ENCODE data around the gene CCDC127. TPM values are rescaled to one million over a fixed set of nuclear protein-coding genes. Genes with fewer than 3 reads are reported as not detected.

Gene CCDC127
- total RNA-seq, 2 experiments from 2014 or later, result 5.3 to 6.8 TPM

DNA sequence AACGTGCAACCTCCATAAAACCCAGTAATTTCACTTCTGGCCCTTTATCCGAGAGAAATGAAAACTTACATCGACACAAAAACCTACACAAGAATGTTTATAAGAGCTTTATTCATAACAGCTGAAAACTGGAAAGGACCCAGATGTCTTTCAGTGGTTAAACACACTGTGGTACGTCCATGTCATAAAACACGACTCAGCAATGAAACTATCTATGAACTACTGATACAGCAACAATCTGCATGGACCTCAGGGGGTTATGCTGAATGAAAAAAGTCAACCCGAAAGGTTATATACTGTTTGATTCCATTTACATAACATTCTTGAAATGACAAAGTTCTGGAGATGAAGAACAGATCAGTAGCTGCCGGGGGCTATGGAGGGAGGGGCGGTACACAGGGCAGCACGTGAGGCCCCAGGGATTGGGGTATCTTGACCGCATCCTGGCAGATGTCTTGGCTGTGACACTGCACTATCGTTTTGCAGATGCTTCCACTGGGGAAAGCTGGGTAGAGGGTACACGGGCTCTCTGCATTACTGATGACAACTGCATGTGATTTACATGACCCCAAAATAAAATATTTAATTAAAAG, 4.1 kb downstream of the CCDC127 start:
- no peak overlapping the region for H3K4me3 Mint-ChIP-seq
- no peaks in the 10 kb centered on the region for H3K27me3 Mint-ChIP-seq (ENCODE audit: low read depth)
- ChIA-PET POLR2A (no interaction called here), CTCF (interaction anchor here (1.5 kb wide), 1 partner anchor 25 kb away, joined by 7 read pairs; no protein-coding TSS in a partner anchor)
- no peaks in the 10 kb centered on the region for H3K9me3 Mint-ChIP-seq (ENCODE audit: insufficient read depth)
- H3K27ac Mint-ChIP-seq, result no peak overlapping the region
- no peak for DNase-seq
- H3K4me1 Mint-ChIP-seq (ENCODE audit: low read depth), result peaks cover 40% of the 10 kb centered on the region
- ATAC-seq, result no peak
- H3K36me3 Mint-ChIP-seq (ENCODE audit: low read depth), result peaks cover 26% of the 10 kb centered on the region

DNA sequence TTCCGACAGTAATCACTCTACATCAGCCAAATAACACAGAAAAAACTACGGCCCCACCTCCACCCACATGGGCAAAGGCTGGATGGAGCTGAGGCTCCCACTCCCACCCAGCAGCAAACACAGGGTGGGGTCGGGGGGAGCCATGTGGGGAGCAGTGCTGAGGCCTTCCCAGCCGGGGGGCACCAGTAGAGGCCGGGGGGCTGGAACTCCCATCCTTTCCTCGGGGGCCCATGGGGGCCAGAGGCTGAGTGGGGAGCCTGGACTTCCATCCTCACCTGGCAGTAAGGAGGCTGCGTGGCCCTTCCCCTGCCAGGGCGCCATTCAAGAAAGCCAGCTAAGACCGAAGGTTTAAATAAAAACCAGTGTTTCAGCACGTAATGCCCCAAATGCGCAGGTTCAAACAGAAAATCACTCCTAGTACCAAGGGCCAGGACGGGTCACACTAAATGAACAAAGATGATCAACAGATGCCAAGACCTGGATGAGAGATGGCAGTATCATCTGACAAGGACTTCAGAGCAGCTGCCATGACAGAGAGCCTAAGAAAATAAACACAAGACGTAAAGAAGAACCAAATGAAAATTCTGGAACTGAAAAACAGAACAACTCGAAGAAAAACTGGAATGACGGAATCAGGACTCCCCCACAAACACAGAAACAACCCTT, 9.4 kb downstream of the CCDC127 start:
- DNase-seq, result no peak
- Mint-ChIP-seq H3K27ac (no peak overlapping the region), H3K9me3 (ENCODE audit: insufficient read depth) (no peaks in the 10 kb centered on the region), H3K4me1 (ENCODE audit: low read depth) (peaks cover 12% of the 10 kb centered on the region), H3K4me3 (no peak overlapping the region), H3K36me3 (ENCODE audit: low read depth) (peaks cover 7% of the 10 kb centered on the region), H3K27me3 (ENCODE audit: low read depth) (no peaks in the 10 kb centered on the region)
- ChIA-PET POLR2A (no interaction called here), CTCF (interaction anchor here (1.3 kb wide), 1 partner anchor 20 kb away, joined by 4 read pairs; no protein-coding TSS in a partner anchor)
- no peak for ATAC-seq

DNA sequence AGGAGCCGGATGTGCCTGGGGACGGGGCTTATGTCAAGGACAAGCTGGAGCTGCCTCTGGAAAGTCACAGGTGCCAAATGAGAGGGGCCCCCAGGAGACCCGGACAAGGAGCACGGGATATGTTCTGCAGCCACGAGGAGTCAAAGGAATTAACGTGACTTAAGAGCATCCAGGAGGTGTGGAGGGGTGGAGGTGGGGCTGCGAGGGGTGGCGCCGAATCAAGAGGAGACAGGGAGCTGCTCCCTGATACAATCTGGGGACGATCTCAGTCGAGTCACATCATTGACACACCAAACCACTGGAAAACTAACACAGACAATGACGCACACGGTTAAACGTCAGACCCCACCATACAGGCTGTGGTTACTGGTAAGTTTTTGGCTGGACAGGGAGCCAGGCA, 10.4 kb downstream of the CCDC127 start:
- Mint-ChIP-seq H3K27me3 (ENCODE audit: low read depth) (no peaks in the 10 kb centered on the region), H3K9me3 (ENCODE audit: insufficient read depth) (no peaks in the 10 kb centered on the region), H3K27ac (no peak overlapping the region), H3K4me3 (no peak overlapping the region), H3K4me1 (ENCODE audit: low read depth) (peaks cover 10% of the 10 kb centered on the region), H3K36me3 (ENCODE audit: low read depth) (peaks cover 6% of the 10 kb centered on the region)
- POLR2A ChIA-PET, result interaction anchor here (0.5 kb wide), 1 partner anchor 13 kb away, joined by 3 read pairs; no protein-coding TSS in a partner anchor
- DNase-seq (no peak), ATAC-seq (no peak)
- CTCF ChIA-PET, result interaction anchor here (1.3 kb wide), 1 partner anchor 19 kb away, joined by 4 read pairs; no protein-coding TSS in a partner anchor

DNA sequence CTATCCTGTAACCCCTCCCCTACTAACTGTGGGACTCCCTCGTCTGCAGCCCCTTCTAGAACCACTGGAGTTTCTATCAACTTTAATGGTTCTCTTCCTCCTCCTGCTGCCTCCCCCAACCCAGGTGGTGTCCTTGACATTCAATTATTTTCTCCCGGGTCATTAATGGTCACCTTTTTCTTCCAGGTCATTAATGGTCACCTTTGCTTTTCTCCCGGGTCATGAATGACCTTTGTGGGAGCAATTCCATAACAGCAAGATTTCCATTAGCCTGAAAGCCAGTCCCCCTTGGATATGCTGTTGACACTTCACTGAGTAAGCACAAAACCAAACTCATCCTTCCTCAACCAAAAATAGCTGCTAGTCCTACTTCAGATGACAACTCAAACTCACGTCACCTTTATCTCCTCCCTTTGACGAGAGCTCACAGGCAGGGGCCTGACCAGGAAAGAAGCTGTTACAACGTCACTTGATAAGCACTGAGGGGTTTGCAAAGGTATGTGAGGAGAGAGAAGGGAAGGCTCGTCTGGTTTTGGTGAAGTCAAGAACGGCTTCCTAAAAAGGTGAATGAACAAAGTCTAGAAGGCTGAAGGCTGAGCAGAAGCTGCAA, 10.9 kb downstream of the CCDC127 start:
- Mint-ChIP-seq H3K4me3 (no peak overlapping the region), H3K27me3 (ENCODE audit: low read depth) (no peaks in the 10 kb centered on the region), H3K4me1 (ENCODE audit: low read depth) (peaks cover 10% of the 10 kb centered on the region), H3K27ac (no peak overlapping the region), H3K36me3 (ENCODE audit: low read depth) (peaks cover 7% of the 10 kb centered on the region), H3K9me3 (ENCODE audit: insufficient read depth) (no peaks in the 10 kb centered on the region)
- ChIA-PET CTCF (interaction anchor here (1.3 kb wide), 1 partner anchor 18 kb away, joined by 4 read pairs; no protein-coding TSS in a partner anchor), POLR2A (no interaction called here)
- DNase-seq (no peak), ATAC-seq (no peak)

DNA sequence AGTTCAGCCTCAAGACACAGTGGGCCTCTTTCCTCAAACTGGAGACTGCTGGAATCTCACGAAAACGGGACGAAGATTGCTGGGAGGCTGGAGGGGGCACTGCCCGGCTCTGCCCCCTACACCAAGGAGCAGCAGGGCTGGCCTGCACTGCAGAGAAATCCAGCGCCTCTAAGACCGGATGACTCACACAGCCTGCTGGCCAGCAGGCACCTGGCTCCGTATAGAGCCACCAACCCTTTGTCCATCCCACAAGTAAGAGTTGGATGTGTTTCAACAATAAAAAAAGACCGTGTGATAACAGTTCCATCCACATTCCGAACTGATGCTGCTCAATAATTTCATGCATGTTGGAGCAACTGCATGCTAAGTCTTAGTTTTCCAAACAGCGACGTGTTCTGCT, 11.5 kb downstream of the CCDC127 start:
- no peak overlapping the region for H3K27ac Mint-ChIP-seq
- H3K9me3 Mint-ChIP-seq (ENCODE audit: insufficient read depth), result no peaks in the 10 kb centered on the region
- ChIA-PET CTCF (no interaction called here), POLR2A (no interaction called here)
- H3K36me3 Mint-ChIP-seq (ENCODE audit: low read depth), result peaks cover 7% of the 10 kb centered on the region
- H3K4me3 Mint-ChIP-seq, result no peak overlapping the region
- DNase-seq, result no peak
- H3K4me1 Mint-ChIP-seq (ENCODE audit: low read depth), result peaks cover 10% of the 10 kb centered on the region
- ATAC-seq, result no peak
- H3K27me3 Mint-ChIP-seq (ENCODE audit: low read depth), result no peaks in the 10 kb centered on the region

DNA sequence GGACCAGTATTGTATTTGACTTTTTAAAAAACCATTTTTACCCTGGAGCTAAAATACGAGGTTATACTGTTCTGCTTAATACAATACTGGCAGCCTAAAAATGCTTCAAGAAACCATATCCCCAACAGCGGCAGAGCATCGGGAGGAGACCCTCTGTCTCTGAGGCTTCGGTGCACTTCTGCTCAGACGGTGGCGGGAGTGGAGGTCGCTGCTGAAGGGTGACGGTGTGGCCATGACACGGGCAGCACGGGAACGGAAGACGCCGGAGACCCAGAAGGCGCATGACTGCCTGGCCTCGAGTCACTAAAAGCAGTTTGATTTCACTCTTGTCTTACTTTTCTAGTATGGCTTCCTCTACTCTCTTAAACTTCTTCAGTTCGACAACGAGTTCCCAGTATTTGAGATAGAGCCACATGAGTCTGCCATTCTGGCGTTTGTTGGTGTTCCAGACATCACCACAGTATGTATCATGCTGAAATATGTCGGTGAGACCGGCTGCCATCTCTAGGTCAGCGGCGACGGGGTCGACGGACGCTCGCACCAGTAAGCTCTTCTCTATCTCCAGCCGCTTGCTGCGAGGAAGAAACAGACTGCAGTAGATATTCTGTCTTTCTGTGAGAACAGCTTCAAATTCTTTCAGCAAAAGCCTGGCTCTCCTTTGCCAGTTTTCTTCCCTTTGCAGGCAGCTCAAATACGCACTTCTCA, 12.8 kb downstream of the CCDC127 start:
- ChIA-PET CTCF (no interaction called here), POLR2A (no interaction called here)
- no peaks in the 10 kb centered on the region for H3K9me3 Mint-ChIP-seq (ENCODE audit: insufficient read depth)
- no peak overlapping the region for H3K4me3 Mint-ChIP-seq
- H3K27me3 Mint-ChIP-seq (ENCODE audit: low read depth), result no peaks in the 10 kb centered on the region
- H3K36me3 Mint-ChIP-seq (ENCODE audit: low read depth), result peaks cover 7% of the 10 kb centered on the region
- peaks cover 5% of the 10 kb centered on the region for H3K4me1 Mint-ChIP-seq (ENCODE audit: low read depth)
- DNase-seq, result no peak
- ATAC-seq, result no peak
- no peak overlapping the region for H3K27ac Mint-ChIP-seq

DNA sequence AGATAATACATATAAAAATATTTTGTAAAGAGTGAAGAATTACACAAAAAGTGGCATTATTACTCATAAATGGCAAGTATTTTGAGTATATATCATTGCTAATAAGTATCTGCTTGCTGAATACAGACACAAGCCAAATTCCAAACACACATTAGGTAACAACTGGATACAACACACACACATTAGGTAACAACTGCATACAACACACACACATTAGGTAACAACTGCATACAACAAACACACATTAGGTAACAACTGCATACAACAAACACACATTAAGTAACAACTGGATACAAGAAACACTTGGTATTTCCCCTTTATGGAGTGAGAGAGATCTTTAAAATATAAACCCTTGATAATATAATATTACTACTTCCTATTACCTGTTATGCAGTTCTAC, 13.5 kb downstream of the CCDC127 start:
- no peaks in the 10 kb centered on the region for H3K9me3 Mint-ChIP-seq (ENCODE audit: insufficient read depth)
- H3K27ac Mint-ChIP-seq, result no peak overlapping the region
- peaks cover 7% of the 10 kb centered on the region for H3K36me3 Mint-ChIP-seq (ENCODE audit: low read depth)
- H3K4me1 Mint-ChIP-seq (ENCODE audit: low read depth), result peaks cover 2% of the 10 kb centered on the region
- no peaks in the 10 kb centered on the region for H3K27me3 Mint-ChIP-seq (ENCODE audit: low read depth)
- no peak for ATAC-seq
- ChIA-PET CTCF (no interaction called here), POLR2A (no interaction called here)
- no peak for DNase-seq
- no peak overlapping the region for H3K4me3 Mint-ChIP-seq

DNA sequence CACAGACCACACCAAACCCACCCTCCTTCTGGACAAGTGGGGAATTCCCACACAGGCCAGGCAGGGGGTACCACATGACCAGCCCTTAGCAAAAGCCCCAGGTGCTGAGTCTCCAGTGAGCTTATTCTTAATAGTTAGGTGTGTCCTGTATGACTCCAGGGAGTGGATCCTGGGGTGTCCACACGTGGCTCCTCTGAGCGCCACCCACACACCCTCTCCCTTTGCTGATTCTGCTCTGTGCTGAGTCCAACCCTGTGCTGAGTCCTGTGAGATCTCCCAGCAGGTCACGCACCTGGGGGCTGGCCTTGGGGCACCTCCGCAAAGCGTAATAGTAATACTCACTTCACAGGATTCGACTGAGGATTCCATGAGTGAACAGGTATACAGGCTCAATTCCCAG, 14.0 kb downstream of the CCDC127 start:
- POLR2A ChIA-PET, result no interaction called here

DNA sequence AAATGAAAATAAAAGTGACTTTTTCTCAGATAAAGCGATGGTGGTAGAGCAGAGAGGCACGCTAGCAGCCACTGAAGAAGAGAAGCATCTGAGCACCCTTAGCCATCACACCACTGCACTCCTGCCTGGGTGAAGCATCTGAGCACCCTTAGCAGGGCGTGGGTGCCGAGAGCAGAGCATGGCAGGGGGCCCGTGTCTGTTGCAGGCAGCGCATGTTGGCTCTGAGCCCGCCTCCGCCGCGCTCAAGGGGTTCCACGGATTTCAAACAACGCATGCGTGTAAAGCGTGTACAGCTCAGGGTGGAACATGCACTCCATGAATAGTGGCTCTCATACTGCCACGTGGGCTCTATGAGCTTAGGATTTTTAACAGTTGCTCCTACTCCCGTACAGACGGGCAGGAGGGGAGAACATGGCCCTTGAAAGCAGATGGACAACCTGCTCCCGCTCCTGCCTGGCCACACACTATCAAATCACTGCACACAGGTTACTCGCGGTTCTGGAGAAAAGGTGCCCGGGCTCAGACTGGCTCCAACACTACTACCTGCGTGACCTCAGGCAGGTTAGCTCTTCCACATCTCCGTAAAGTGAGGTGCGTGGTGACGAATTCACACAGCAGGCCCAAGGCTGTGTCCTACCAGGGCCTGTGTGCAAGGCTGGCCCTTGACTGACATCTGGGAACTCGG, 14.6 kb downstream of the CCDC127 start:
- H3K36me3 Mint-ChIP-seq (ENCODE audit: low read depth), result peaks cover 7% of the 10 kb centered on the region
- ChIA-PET POLR2A (no interaction called here), CTCF (interaction anchor here (1.7 kb wide), 1 partner anchor 15 kb away, joined by 7 read pairs; no protein-coding TSS in a partner anchor)
- no peak for DNase-seq
- H3K4me3 Mint-ChIP-seq, result no peak overlapping the region
- no peaks in the 10 kb centered on the region for H3K4me1 Mint-ChIP-seq (ENCODE audit: low read depth)
- H3K27me3 Mint-ChIP-seq (ENCODE audit: low read depth), result no peaks in the 10 kb centered on the region
- ATAC-seq, result no peak
- no peak overlapping the region for H3K27ac Mint-ChIP-seq
- H3K9me3 Mint-ChIP-seq (ENCODE audit: insufficient read depth), result no peaks in the 10 kb centered on the region

More for the DNA sequence above, 14.0 kb downstream of the CCDC127 start:
- Mint-ChIP-seq H3K27ac (no peak overlapping the region), H3K4me3 (no peak overlapping the region), H3K9me3 (ENCODE audit: insufficient read depth) (no peaks in the 10 kb centered on the region), H3K4me1 (ENCODE audit: low read depth) (peaks cover 2% of the 10 kb centered on the region), H3K27me3 (ENCODE audit: low read depth) (no peaks in the 10 kb centered on the region), H3K36me3 (ENCODE audit: low read depth) (peaks cover 7% of the 10 kb centered on the region)
- DNase-seq (no peak), ATAC-seq (no peak)
- CTCF ChIA-PET, result no interaction called here

DNA sequence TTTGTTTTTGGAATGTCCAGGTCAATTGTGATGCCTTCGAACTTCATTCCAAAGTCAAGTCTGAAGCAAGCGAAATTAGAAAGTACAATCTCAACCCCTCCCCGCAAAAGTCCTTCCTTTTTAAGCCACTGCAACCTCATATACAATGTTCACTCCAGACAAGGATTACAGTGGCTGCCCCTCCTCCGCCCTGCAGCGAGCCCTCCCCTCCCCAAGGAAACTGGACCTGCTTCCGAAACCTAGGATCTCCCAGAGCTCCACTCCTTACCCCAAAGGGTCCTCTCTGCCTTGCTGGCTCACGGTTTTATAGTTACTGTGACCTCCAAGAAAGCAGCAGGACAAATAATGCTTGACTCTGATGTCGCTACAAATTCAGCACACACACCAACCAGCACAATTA, 16.3 kb downstream of the CCDC127 start:
- H3K36me3 Mint-ChIP-seq (ENCODE audit: low read depth), result peaks cover 7% of the 10 kb centered on the region
- POLR2A ChIA-PET, result no interaction called here
- H3K9me3 Mint-ChIP-seq (ENCODE audit: insufficient read depth), result no peaks in the 10 kb centered on the region
- no peak for ATAC-seq
- no peaks in the 10 kb centered on the region for H3K27me3 Mint-ChIP-seq (ENCODE audit: low read depth)
- CTCF ChIA-PET, result no interaction called here
- DNase-seq, result no peak
- H3K4me1 Mint-ChIP-seq (ENCODE audit: low read depth), result no peaks in the 10 kb centered on the region
- H3K4me3 Mint-ChIP-seq, result no peak overlapping the region
- H3K27ac Mint-ChIP-seq, result no peak overlapping the region

DNA sequence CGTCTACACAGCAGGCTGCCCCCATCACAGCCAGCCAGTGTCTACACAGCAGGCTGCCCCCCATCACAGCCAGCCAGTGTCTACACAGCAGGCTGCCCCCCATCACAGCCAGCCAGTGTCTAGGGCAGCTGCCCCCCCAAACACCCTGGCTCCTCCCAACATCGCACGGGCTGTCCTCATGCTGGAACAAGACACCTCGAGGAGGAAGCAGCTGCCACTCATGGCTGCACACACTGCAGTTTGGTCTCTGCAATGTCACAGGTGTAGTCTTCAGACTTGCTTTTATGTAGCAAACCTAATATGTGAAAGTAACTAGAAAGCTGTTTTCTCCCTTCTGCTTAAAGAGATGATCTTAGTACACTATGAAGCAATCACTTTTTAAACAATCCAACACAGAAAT, 17.0 kb downstream of the CCDC127 start:
- H3K9me3 Mint-ChIP-seq (ENCODE audit: insufficient read depth), result no peaks in the 10 kb centered on the region
- no peak overlapping the region for H3K27ac Mint-ChIP-seq
- POLR2A ChIA-PET, result no interaction called here
- no peak for DNase-seq
- no peak for ATAC-seq
- H3K4me1 Mint-ChIP-seq (ENCODE audit: low read depth), result no peaks in the 10 kb centered on the region
- no peaks in the 10 kb centered on the region for H3K27me3 Mint-ChIP-seq (ENCODE audit: low read depth)
- H3K36me3 Mint-ChIP-seq (ENCODE audit: low read depth), result peaks cover 7% of the 10 kb centered on the region
- no peak overlapping the region for H3K4me3 Mint-ChIP-seq
- CTCF ChIA-PET, result no interaction called here

Measured in activated CD8-positive, alpha-beta T cell treated with anti-CD3 and anti-CD28 coated beads, Interleukin-2, amount 10 ng/mL, durations not matched to agents 7 days and 5 days (primary cell).